Erythroblast (primary cell): ENCODE results near the gene ACER1.
"Not testable (repeated sequence)": the region's sequence is repeated elsewhere in the genome, so short reads cannot be mapped to it uniquely, and the experiment has no call there.

Experiments
- DNase-seq, 2 experiments: peaks; one replicate each; lab custom pipeline; 2025; lab: John Stamatoyannopoulos, UW
- GATA1 ChIP-seq: IDR thresholded peaks from 2 replicates; pipeline ENCODE4 v1.6.1; 2011; ENCODE audit warnings: low read depth, mild to moderate bottlenecking, control low read depth, low read length, moderate library complexity
- POLR2A ChIP-seq: IDR thresholded peaks from 2 replicates; pipeline ENCODE4 v1.6.1; 2011; ENCODE audit warnings: mild to moderate bottlenecking, low read length

Gene ACER1

GRCh38 chr19:6343462-6343861 is 10.1 kb upstream of the ACER1 start:
- DNase-seq: no peak
- TF ChIP-seq GATA1: no peak
- no peak for TF ChIP-seq POLR2A

GRCh38 chr19:6340493-6341201 is 7.2 kb upstream of the ACER1 start:
- no peak for TF ChIP-seq GATA1
- no peak for TF ChIP-seq POLR2A
- DNase-seq: no peak

GRCh38 chr19:6334490-6335285 is 1.3 kb upstream of the ACER1 start:
- DNase-seq: no peak
- TF ChIP-seq GATA1: no peak
- no peak for TF ChIP-seq POLR2A

- no peak for TF ChIP-seq POLR2A
- no peak for TF ChIP-seq GATA1
- no peak for DNase-seq
Observed at GRCh38 chr19:6326815-6327214, 6.6 kb downstream of the ACER1 start.

GRCh38 chr19:6325614-6326013 is 7.8 kb downstream of the ACER1 start:
- TF ChIP-seq GATA1 (no peak), POLR2A (no peak)
- no peak for DNase-seq

GRCh38 chr19:6324757-6325156 is 8.7 kb downstream of the ACER1 start:
- DNase-seq: no peak
- TF ChIP-seq GATA1 (no peak), POLR2A (no peak)

- no peak for DNase-seq
- TF ChIP-seq GATA1 (no peak), POLR2A (no peak)
Observed at GRCh38 chr19:6322284-6322683, 11.1 kb downstream of the ACER1 start.

- no peak for TF ChIP-seq POLR2A
- no peak for TF ChIP-seq GATA1
- no peak for DNase-seq
Observed at GRCh38 chr19:6319376-6319775, 14.0 kb downstream of the ACER1 start.

- DNase-seq: no peak
- TF ChIP-seq GATA1 (no peak), POLR2A (no peak)
Observed at GRCh38 chr19:6318772-6319171, 14.6 kb downstream of the ACER1 start.

GRCh38 chr19:6315646-6316045 is 17.8 kb downstream of the ACER1 start:
- not testable (repeated sequence) for DNase-seq

- TF ChIP-seq GATA1: no peak
- TF ChIP-seq POLR2A: no peak
- DNase-seq: no peak
Observed at GRCh38 chr19:6313398-6313969, 19.9 kb downstream of the ACER1 start.

GRCh38 chr19:6312018-6312417 is 21.4 kb downstream of the ACER1 start:
- no peak for DNase-seq
- TF ChIP-seq POLR2A: no peak

GRCh38 chr19:6298413-6298812 is 35.0 kb downstream of the ACER1 start:
- DNase-seq: no peak
- TF ChIP-seq POLR2A: no peak
- TF ChIP-seq GATA1: no peak

GRCh38 chr19:6297202-6297601 is 36.2 kb downstream of the ACER1 start:
- no peak for DNase-seq
- TF ChIP-seq GATA1: no peak
- no peak for TF ChIP-seq POLR2A
